HG03521 (cell line): ENCODE data around the gene DCT.

Source experiments
- ATAC-seq: cut with Tn5 transposase; IDR thresholded peaks from one replicate; pipeline ENCODE4 v1.9.1; 2021; ENCODE audit warnings: mild to moderate bottlenecking, moderate library complexity; ENCODE audit not compliant: unreplicated experiment

DCT gene

DNA sequence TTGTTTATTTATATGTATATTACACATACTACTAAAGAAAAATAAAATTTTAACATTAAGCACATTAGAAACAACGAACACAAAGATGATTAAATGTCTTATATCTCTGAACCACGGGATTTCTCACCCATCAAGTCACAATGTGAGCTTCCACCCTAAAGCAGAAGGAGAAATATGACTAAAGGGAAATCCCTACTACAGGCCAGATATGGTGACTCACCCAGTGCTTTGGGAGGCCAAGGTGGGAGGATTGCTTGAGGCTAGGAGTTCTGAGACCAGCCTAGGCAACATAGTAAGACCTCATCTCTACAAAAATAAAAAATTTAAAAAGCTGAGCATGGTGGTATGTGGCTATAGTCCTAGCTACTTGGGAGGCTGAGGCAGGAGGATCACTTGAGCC is 24.6 kb downstream of the DCT start:
- ATAC-seq, result no peak

- no peak for ATAC-seq
Observed at GRCh38 chr13:94454334-94454733, 25.1 kb downstream of the DCT start.

DNA sequence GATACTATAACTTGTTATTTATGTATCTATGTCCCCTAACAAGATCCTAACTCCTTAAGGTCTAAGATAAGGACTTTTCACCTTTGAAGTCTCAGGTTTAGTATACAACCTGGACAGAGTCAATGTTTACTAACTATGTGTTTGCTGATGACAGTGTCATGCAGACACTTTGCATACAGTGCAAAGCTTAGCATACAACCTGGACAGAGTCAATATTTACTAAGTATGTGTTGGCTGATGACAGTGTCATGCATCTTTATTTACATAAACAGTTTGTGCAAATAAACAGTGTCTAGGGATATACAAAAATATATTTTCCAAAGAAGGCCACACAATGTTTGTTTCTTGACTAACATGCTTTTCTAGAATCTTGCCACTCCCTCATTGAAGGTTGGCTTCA is 34.7 kb downstream of the DCT start:
- no peak for ATAC-seq

GRCh38 chr13:94435604-94436226 is 43.8 kb downstream of the DCT start:
- ATAC-seq, result peak; percentile 64

DNA sequence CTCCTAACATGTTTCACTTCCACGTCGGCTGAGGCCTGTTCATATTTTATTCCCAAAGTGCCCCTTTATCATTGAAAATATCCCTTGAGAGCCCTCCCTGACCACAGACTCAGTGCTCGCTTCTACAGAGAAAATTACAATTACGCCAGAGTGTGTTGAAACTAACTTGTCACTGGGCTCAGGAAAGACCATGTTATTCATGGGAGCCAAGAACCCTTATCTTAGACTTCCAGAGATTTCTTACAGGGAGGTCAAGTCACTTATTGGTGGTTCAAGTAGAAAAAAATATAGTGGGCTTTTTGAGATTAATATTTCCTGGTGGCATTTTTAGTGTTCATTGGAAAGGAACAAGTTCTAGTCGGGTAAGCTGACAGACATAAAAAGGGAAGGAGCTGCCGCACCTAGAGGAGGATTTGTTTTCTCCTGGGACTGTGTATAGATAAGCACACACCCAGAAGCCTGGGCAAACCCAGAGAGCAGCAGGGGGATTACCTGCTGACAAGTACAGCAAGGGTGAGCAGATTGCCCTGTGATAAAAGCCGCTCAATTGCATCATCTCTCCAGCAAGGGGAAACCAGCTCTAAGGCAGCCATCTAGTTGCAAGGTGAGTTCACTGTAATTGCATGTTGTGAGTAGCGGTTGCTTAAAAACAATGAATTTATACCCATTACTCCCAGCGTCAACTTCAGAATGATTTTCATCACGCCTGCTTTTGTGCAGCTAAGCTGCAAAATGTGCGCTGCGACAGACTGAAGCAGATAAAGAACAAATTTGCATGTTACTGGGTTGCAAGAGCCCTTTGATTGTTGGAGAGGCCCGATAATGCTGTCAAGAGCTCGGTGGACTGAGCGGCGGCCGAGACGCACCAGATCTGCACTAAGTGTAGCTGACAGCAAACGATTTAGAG is 46.2 kb downstream of the DCT start:
- no peak for ATAC-seq

GRCh38 chr13:94431987-94432386 is 47.5 kb downstream of the DCT start:
- ATAC-seq, result no peak

DNA sequence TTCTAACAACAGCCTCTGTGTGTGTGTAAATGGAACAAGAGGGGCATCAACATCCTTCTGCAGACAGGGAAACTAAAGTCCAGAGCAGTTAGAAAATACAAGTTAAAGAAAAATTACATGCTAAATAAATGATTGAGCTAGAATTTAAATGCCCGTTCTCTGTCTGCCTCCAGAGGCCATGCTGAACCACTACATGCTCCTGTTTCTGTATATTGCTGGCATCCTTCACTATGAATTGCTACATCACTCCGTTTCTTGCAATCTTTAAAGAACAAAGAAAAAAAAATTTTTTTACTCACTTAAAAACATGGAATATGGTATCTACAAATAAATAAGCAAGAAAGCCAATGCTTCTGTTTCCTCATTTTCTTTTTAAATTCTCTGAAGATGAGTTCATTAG is 47.9 kb downstream of the DCT start:
- no peak for ATAC-seq

- no peak for ATAC-seq
Observed at GRCh38 chr13:94427313-94427953, 52.0 kb downstream of the DCT start.

DNA sequence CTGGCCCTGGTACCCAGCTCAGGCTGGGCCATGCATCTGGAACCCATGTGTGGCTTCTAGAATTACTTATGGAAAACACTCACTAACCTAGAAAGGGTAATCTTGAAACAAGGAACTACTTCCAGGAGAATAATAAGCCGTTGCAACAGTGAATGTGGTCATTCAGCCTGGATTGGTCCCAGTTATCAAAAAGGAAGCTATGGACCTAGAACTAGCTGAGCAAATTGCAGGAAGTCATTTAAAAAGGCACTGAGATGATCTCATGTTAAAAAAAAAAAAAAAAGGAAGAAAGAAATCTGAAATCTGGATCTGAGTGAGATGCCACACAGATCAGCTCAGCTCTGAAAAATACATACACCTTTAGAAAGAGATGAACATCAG is 59.6 kb downstream of the DCT start:
- no peak for ATAC-seq

DNA sequence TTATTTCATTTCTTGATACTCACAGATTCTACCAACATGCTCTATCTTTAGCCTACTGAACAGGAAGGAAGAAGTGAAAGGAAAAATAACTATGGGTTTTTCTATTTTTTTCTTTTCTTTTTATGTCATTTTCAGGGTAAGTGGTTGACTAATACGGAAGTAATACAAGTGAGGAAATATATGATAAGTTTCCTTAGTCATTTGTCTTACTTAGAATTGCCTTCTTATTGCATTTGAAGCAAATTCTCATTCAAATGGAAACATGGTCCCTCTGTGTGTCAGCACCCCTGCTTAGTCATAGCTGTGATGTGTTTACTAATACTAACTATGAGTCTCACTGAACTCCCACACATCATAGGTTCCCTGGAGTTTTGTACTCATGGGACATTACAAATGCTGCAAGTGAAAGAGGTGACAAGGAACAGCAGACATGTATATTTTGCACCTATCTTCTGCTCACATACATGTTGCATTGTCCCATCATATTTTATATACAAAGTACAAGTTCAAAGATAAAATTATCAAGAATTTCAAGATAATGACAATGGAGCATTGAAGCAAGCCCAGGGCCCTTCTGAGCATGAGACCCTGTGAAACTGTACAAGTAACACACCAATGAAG is 60.1 kb downstream of the DCT start:
- no peak for ATAC-seq

GRCh38 chr13:94417294-94417693 is 62.2 kb downstream of the DCT start:
- no peak for ATAC-seq

DNA sequence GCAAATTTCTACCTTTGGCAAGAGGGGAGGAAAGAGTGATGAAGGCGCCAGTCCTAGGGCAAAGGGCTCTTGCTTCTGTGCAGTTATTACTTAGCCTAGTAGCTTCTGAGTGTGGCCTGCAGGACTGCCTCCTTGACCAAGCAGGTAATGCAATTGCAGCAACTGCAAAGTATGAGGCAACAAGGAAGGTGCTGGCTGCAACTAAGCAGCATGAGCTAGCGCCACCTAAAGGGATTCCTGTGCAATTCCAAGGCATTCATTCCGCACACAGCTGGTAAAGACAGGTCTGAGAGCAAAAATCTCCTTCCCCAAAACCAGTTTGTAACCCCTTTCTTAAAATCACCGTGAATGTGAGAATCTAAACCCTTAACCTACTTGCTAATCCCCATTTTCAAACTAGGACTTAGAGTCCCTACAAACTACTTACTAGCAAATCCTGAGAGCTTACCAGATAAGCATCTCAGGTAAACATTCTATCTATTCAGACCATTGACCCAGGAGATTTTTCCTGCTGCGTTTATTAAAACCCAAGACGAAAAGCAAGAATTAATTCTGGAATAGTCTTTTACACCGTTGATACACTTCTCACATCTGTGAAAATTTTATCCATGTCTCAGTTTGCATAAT is 62.9 kb downstream of the DCT start:
- ATAC-seq, result no peak

- ATAC-seq, result no peak
Observed at GRCh38 chr13:94415500-94416237, 63.8 kb downstream of the DCT start.

GRCh38 chr13:94414708-94415107 is 64.8 kb downstream of the DCT start:
- ATAC-seq, result no peak

GRCh38 chr13:94414141-94414540 is 65.3 kb downstream of the DCT start:
- no peak for ATAC-seq

DNA sequence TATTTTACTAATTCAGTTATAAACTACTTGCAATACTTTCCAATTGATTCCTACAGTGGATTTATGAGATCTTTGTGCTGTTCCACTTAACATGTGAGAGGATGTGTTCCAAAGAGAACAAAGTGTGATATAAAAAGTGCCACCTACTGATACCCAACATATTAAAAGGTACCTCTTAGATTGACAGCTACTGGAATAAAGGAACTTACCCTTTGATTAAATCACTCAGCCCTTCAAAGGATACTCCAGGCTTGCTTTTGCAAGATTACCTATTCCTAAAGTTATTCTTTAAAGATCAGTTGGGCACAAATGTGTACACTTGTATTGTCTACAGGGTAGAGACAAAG is 65.9 kb downstream of the DCT start:
- no peak for ATAC-seq

GRCh38 chr13:94412870-94413597 is 66.4 kb downstream of the DCT start:
- no peak for ATAC-seq

DNA sequence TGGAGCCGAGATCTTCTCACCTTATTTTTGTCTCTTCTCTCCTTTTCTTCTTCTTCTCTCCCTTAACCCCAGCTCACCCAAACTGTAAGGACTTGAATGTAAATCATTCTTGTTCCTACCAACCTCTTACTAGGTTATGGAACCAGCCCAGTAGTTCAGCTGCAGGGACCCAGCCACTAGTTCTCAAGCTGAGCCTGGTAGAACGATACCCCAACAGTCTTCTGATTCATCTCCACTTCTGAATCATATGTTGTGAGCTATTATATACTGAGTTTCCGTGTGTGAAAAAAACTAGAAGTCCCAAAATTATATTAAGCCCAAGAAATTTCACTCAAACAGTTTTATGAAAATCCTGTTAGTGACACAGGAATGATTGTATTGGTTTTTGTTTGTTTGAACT is 67.7 kb downstream of the DCT start:
- ATAC-seq, result no peak

DNA sequence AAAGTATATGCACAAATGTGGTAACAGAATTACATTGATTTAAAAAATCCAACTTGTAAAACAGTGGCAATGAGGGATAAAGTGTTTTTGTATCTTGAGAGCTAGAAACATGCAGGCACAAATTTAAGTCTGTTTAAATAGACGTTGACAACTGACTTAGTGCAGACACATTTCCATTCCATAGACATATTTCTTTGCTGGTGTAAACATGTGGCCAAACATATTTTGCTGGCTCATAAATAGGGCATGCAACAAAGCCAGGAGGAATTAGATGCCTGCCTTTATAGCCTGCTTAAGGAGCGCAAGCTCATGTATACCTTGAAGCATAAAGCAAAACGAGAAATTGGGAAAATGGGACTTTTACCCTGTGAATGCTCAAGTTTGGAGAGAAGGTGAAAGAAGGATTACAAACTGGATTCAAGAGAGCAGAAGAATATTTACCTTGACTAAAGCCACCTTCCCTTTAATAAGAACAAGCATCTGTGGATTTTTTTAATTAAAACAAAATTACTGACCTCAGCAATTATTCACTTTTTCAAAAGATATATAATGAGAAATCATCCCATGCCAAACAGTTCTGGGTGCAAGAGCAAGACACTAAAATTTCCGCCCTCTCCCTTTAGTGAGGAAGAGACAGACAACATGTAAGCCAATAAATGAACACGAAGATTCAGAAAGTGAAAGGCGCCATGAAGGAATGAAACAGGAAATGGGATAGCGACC is 71.0 kb downstream of the DCT start:
- ATAC-seq, result no peak
